Right lung (tissue), 10 donors: ENCODE measurements around the gene HEPHL1. TPM values are rescaled to one million over a fixed set of nuclear protein-coding genes. Genes with fewer than 3 reads are reported as not detected.
"Not testable (repeated sequence)": the region's sequence is repeated elsewhere in the genome, so short reads cannot be mapped to it uniquely, and the experiment has no call there.

ENCODE experiments used
- DNase-seq, 2 donors: peaks; one replicate each; pipeline ENCODE4 v3.0.0-alpha.2; 2013
- long read RNA-seq, 8 donors: transcript quantifications; one replicate each; lab custom pipeline, GENCODE V29; 2026
- polyA plus RNA-seq, 5 donors: library from polyadenylated mRNA; unstranded; fragments of 120-200 nt; gene quantifications; one replicate each; pipeline versions ENCODE4 v1.2.1 to v1.2.3, GENCODE V29; 2013; ENCODE audit warnings: inconsistent platforms in 1 of 5, low replicate concordance in 1 of 5; ENCODE audit not compliant: insufficient read length in 5 of 5, insufficient read depth in 1 of 5

The HEPHL1 gene
- under 1 TPM in 3 of 5 donors, not detected in 2; 0.06 to 0.20 (median 0.19) TPM for polyA plus RNA-seq
- long read RNA-seq, donor 1: 0 reads
- long read RNA-seq, donor 2: 0 reads
- long read RNA-seq, donor 3: 0 reads
- long read RNA-seq, donor 4: 0 reads
- long read RNA-seq, donor 5: 0 reads
- long read RNA-seq, donor 6: 0 reads
- long read RNA-seq, donor 7: 0 reads
- long read RNA-seq, donor 8: 0 reads

- no peak for DNase-seq
These were observed at the start of gene HEPHL1 for GRCh38 chr11:94020777-94021481. Gene HEPHL1 (plus strand): TSS chr11:94021354. CDS start chr11:94021369, 15 bp downstream.

GRCh38 chr11:93972790-93973189 is 48.4 kb upstream of the HEPHL1 start:
- DNase-seq: no peak

- DNase-seq: not testable (repeated sequence)
These were observed 47.7 kb upstream of the HEPHL1 start for GRCh38 chr11:93973322-93974051.

- no peak for DNase-seq
These were observed 46.4 kb upstream of the HEPHL1 start for GRCh38 chr11:93974759-93975158.

GRCh38 chr11:93976577-93977254 is 44.4 kb upstream of the HEPHL1 start:
- not testable (repeated sequence) for DNase-seq

GRCh38 chr11:93983542-93984195 is 37.5 kb upstream of the HEPHL1 start:
- DNase-seq: no peak

GRCh38 chr11:93984196-93984567 is 37.0 kb upstream of the HEPHL1 start:
- no peak for DNase-seq

GRCh38 chr11:93984936-93985335 is 36.2 kb upstream of the HEPHL1 start:
- no peak for DNase-seq

GRCh38 chr11:93986716-93987115 is 34.4 kb upstream of the HEPHL1 start:
- DNase-seq: peak; percentile 5 to 13

- DNase-seq: no peak
These were observed 32.7 kb upstream of the HEPHL1 start for GRCh38 chr11:93988455-93988854.

GRCh38 chr11:93988912-93989311 is 32.2 kb upstream of the HEPHL1 start:
- DNase-seq: no peak

GRCh38 chr11:93993747-93994146 is 27.4 kb upstream of the HEPHL1 start:
- no peak for DNase-seq

GRCh38 chr11:93997741-93998140 is 23.4 kb upstream of the HEPHL1 start:
- no peak for DNase-seq

- no peak for DNase-seq
These were observed 20.5 kb upstream of the HEPHL1 start for GRCh38 chr11:94000659-94001058.

GRCh38 chr11:94002226-94002625 is 18.9 kb upstream of the HEPHL1 start:
- no peak for DNase-seq

GRCh38 chr11:94007426-94007825 is 13.7 kb upstream of the HEPHL1 start:
- DNase-seq: no peak

- DNase-seq: no peak
These were observed 13.2 kb upstream of the HEPHL1 start for GRCh38 chr11:94007906-94008305.

- DNase-seq: no peak
These were observed 11.0 kb upstream of the HEPHL1 start for GRCh38 chr11:94010136-94010535.

GRCh38 chr11:94011478-94011877 is 9.7 kb upstream of the HEPHL1 start:
- DNase-seq: no peak

- no peak for DNase-seq
These were observed 3.7 kb upstream of the HEPHL1 start for GRCh38 chr11:94017446-94017845.

GRCh38 chr11:94018721-94019120 is 2.4 kb upstream of the HEPHL1 start:
- no peak for DNase-seq

- DNase-seq: no peak
These were observed 2.7 kb downstream of the HEPHL1 start for GRCh38 chr11:94023856-94024255.
